Measurements from ENCODE around the gene GLTP. TPM values are rescaled to one million over a fixed set of nuclear protein-coding genes. Genes with fewer than 3 reads are reported as not detected.

Gene GLTP
- total RNA-seq, 1 donor from 2014 or later: 158 TPM

GRCh38 chr12:109841356-109841755 is 39.0 kb downstream of the GLTP start:
- peaks cover 7% of the 10 kb centered on the region for H3K4me1 ChIP-seq
- TF ChIP-seq CTCF (IDR thresholded peaks at IDR 0.05) (no peak), POLR2A (IDR thresholded peaks at IDR 0.05) (no peak), POLR2AphosphoS5 (IDR thresholded peaks at IDR 0.05; ENCODE audit: insufficient read depth in 1 of 2, low read depth in 1 of 2) (no peak)
- H3K4me3 ChIP-seq: no peak overlapping the region
- no peaks in the 10 kb centered on the region for H3K36me3 ChIP-seq
- no peak for DNase-seq (ENCODE audit: extremely low spot score in 2 of 2)
- no peak overlapping the region for H3K27ac ChIP-seq
- H3K9me3 ChIP-seq: no peaks in the 10 kb centered on the region
- intact Hi-C loops (cut with DNase I): no loop called here
- no peaks in the 10 kb centered on the region for H3K27me3 ChIP-seq

- H3K27me3 ChIP-seq: no peaks in the 10 kb centered on the region
- H3K4me3 ChIP-seq: no peak overlapping the region
- no peak for TF ChIP-seq CTCF (IDR thresholded peaks at IDR 0.05)
- no peak for TF ChIP-seq POLR2A (IDR thresholded peaks at IDR 0.05)
- TF ChIP-seq POLR2AphosphoS5 (IDR thresholded peaks at IDR 0.05; ENCODE audit: insufficient read depth in 1 of 2, low read depth in 1 of 2): no peak
- no peak for DNase-seq (ENCODE audit: extremely low spot score in 2 of 2)
- H3K4me1 ChIP-seq: peaks cover 5% of the 10 kb centered on the region
- no peak overlapping the region for H3K27ac ChIP-seq
- no peaks in the 10 kb centered on the region for H3K36me3 ChIP-seq
- intact Hi-C loops (cut with DNase I): no loop called here
- H3K9me3 ChIP-seq: no peaks in the 10 kb centered on the region
These were observed 39.9 kb downstream of the GLTP start for GRCh38 chr12:109840305-109841074.

GRCh38 chr12:109839444-109839843 is 40.9 kb downstream of the GLTP start:
- Histone ChIP-seq H3K27ac (no peak overlapping the region), H3K27me3 (no peaks in the 10 kb centered on the region), H3K4me3 (no peak overlapping the region), H3K4me1 (no peaks in the 10 kb centered on the region), H3K36me3 (no peaks in the 10 kb centered on the region), H3K9me3 (no peaks in the 10 kb centered on the region)
- no peak for TF ChIP-seq CTCF (IDR thresholded peaks at IDR 0.05)
- no peak for TF ChIP-seq POLR2AphosphoS5 (IDR thresholded peaks at IDR 0.05; ENCODE audit: insufficient read depth in 1 of 2, low read depth in 1 of 2)
- TF ChIP-seq POLR2A (IDR thresholded peaks at IDR 0.05): no peak
- no peak for DNase-seq (ENCODE audit: extremely low spot score in 2 of 2)
- intact Hi-C loops (cut with DNase I): no loop called here

GRCh38 chr12:109836916-109837315 is 43.4 kb downstream of the GLTP start:
- Histone ChIP-seq H3K27me3 (no peaks in the 10 kb centered on the region), H3K27ac (no peak overlapping the region), H3K4me3 (no peak overlapping the region), H3K9me3 (no peaks in the 10 kb centered on the region), H3K4me1 (peaks cover 5% of the 10 kb centered on the region), H3K36me3 (no peaks in the 10 kb centered on the region)
- intact Hi-C loops (cut with DNase I): no loop called here
- DNase-seq (ENCODE audit: extremely low spot score in 2 of 2): no peak
- TF ChIP-seq POLR2A (IDR thresholded peaks at IDR 0.05): no peak
- no peak for TF ChIP-seq CTCF (IDR thresholded peaks at IDR 0.05)
- no peak for TF ChIP-seq POLR2AphosphoS5 (IDR thresholded peaks at IDR 0.05; ENCODE audit: insufficient read depth in 1 of 2, low read depth in 1 of 2)

- intact Hi-C loops (cut with DNase I): no loop called here
- H3K36me3 ChIP-seq: no peaks in the 10 kb centered on the region
- H3K4me3 ChIP-seq: no peak overlapping the region
- DNase-seq (ENCODE audit: extremely low spot score in 2 of 2): no peak
- no peaks in the 10 kb centered on the region for H3K27me3 ChIP-seq
- no peak for TF ChIP-seq CTCF (IDR thresholded peaks at IDR 0.05)
- no peaks in the 10 kb centered on the region for H3K9me3 ChIP-seq
- H3K4me1 ChIP-seq: peaks cover 5% of the 10 kb centered on the region
- no peak overlapping the region for H3K27ac ChIP-seq
These were observed 44.5 kb downstream of the GLTP start for GRCh38 chr12:109835827-109836226.
